ENCODE data around the gene PGAP3. TPM values are rescaled to one million over a fixed set of nuclear protein-coding genes. Genes with fewer than 3 reads are reported as not detected.

PGAP3 gene
- total and polyA plus RNA-seq, 2 of the 4 experiments (the other 2 are of a cell fraction) = 4.3 to 9.8 TPM

DNA sequence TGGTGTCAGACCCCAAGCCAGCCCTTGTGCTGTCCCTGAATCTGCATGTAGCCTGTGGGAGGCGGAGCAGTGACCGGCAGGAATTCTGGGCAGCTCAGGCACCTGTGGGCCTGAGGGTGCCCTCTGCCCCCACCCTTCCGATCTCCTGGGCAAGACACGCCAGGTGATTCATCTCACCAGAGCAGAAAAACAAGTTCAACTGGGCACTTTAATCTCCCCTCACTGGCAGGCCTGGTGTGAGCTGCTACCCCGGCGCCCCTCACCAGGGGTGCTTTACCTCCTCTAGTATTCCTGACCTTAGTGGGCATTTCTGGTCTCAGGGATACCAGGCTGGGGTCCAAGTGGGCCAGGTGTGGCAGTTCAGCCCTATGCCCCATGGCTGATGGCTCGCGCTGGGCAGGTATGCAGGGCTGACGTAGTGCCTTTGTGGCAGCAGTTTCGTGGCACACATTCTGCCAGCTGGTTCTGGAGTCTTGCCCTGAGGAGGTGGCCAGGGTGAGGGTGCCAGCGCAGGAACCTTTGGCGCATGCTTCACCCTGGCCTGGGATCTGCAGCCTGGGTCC, 18.0 kb upstream of the PGAP3 start:
- no peak overlapping the region for H4K5ac ChIP-seq (ENCODE audit: low read depth, low read length)
- dilution Hi-C loops (cut with HindIII; ENCODE audit: low sequenced_read_pairs, unreplicated experiment) (no loop called here), intact Hi-C loops (cut with micrococcal nuclease) (no loop called here), in situ Hi-C loops (cut with MboI; ENCODE audit: low sequenced_read_pairs) (no loop called here)
- no peaks in the 10 kb centered on the region for H3K27me3 ChIP-seq (ENCODE audit: control insufficient read depth, insufficient read depth, low read length)
- ChIA-PET CTCF (interaction anchor here (1.1 kb wide), 1 partner anchor 77 kb away, joined by 3 read pairs; no protein-coding TSS in a partner anchor), POLR2A (ENCODE audit: unreplicated experiment) (no interaction called here)
- peaks cover 54% of the 10 kb centered on the region for H4K20me1 ChIP-seq (ENCODE audit: insufficient read depth, low read length)
- no peak overlapping the region for H2BK5ac ChIP-seq (ENCODE audit: low read depth, low read length, poor library complexity, severe bottlenecking)
- no peak overlapping the region for H3K14ac ChIP-seq (replicated peaks; ENCODE audit: low read depth, low read length)
- no peak overlapping the region for H2BK20ac ChIP-seq (ENCODE audit: low read depth, low read length)
- H3K79me1 ChIP-seq (ENCODE audit: low read depth in 1 of 2, low read length in 2 of 2) = peaks cover 0 to 65% of the 10 kb centered on the region in 2 experiments; a peak in 3 of 4 replicates
- 86% methylated on average over 8 of the region's 12 CpGs; no CpG with 5 or more reads in 1 of the 2 experiments for WGBS, 2 experiments (ENCODE audit: extremely low coverage in 2 of 2, insufficient read length in 1 of 2)
- no peak overlapping the region for H2BK120ac ChIP-seq (ENCODE audit: low read depth, low read length)
- no peak overlapping the region for H4K91ac ChIP-seq (ENCODE audit: insufficient read depth, low read depth, low read length)
- H3K56ac ChIP-seq (ENCODE audit: extremely low read depth, insufficient read depth, low read length) = no peak overlapping the region
- H2AK9ac ChIP-seq (replicated peaks; ENCODE audit: low read depth, low read length, poor library complexity) = no peak overlapping the region
- no peaks in the 10 kb centered on the region for H3K9me3 ChIP-seq (ENCODE audit: control insufficient read depth, insufficient read depth, low read length)
- H2AFZ ChIP-seq (replicated peaks; ENCODE audit: low read length, poor library complexity) = no peak overlapping the region
- H3K4me2 ChIP-seq (ENCODE audit: low read depth, low read length) = no peak overlapping the region
- H3K18ac ChIP-seq (ENCODE audit: low read depth, low read length) = no peak overlapping the region
- DNase-seq (no peak), ATAC-seq (ENCODE audit: low read depth) (no peak)
- no peak for TF ChIP-seq FOS (IDR thresholded peaks at IDR 0.05; ENCODE audit: low read depth, low read length)
- TF ChIP-seq, protein P1, sequence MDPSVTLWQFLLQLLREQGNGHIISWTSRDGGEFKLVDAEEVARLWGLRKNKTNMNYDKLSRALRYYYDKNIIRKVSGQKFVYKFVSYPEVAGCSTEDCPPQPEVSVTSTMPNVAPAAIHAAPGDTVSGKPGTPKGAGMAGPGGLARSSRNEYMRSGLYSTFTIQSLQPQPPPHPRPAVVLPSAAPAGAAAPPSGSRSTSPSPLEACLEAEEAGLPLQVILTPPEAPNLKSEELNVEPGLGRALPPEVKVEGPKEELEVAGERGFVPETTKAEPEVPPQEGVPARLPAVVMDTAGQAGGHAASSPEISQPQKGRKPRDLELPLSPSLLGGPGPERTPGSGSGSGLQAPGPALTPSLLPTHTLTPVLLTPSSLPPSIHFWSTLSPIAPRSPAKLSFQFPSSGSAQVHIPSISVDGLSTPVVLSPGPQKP (IDR thresholded peaks at IDR 0.05; ENCODE audit: borderline replicate concordance, low read depth, low read length) = no peak
- no peak for TF ChIP-seq CEBPB (IDR thresholded peaks at IDR 0.05; ENCODE audit: low read depth, low read length)
- no peak for TF ChIP-seq CHD1 (IDR thresholded peaks at IDR 0.05; ENCODE audit: low read depth, low read length)
- TF ChIP-seq, protein P2, sequence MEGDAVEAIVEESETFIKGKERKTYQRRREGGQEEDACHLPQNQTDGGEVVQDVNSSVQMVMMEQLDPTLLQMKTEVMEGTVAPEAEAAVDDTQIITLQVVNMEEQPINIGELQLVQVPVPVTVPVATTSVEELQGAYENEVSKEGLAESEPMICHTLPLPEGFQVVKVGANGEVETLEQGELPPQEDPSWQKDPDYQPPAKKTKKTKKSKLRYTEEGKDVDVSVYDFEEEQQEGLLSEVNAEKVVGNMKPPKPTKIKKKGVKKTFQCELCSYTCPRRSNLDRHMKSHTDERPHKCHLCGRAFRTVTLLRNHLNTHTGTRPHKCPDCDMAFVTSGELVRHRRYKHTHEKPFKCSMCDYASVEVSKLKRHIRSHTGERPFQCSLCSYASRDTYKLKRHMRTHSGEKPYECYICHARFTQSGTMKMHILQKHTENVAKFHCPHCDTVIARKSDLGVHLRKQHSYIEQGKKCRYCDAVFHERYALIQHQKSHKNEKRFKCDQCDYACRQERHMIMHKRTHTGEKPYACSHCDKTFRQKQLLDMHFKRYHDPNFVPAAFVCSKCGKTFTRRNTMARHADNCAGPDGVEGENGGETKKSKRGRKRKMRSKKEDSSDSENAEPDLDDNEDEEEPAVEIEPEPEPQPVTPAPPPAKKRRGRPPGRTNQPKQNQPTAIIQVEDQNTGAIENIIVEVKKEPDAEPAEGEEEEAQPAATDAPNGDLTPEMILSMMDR (conservative IDR thresholded peaks at IDR 0.05; ENCODE audit: low read depth, low read length) = no peak
- TF ChIP-seq POLR2A (IDR thresholded peaks at IDR 0.05; ENCODE audit: low read depth, low read length) = no peak
- no peak for TF ChIP-seq RCOR1 (IDR thresholded peaks at IDR 0.05; ENCODE audit: insufficient replicate concordance, low read length)
- TF ChIP-seq NFE2L2 (IDR thresholded peaks at IDR 0.05; ENCODE audit: low read depth, low read length) = no peak
- TF ChIP-seq, protein P3, sequence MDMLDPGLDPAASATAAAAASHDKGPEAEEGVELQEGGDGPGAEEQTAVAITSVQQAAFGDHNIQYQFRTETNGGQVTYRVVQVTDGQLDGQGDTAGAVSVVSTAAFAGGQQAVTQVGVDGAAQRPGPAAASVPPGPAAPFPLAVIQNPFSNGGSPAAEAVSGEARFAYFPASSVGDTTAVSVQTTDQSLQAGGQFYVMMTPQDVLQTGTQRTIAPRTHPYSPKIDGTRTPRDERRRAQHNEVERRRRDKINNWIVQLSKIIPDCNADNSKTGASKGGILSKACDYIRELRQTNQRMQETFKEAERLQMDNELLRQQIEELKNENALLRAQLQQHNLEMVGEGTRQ (IDR thresholded peaks at IDR 0.05; ENCODE audit: low read depth, low read length) = no peak
- no peak for TF ChIP-seq RAD21 (IDR thresholded peaks at IDR 0.05; ENCODE audit: low read length)
- TF ChIP-seq MXI1 (IDR thresholded peaks at IDR 0.05; ENCODE audit: borderline replicate concordance, low read depth, low read length) = no peak
- no peak for TF ChIP-seq SMC3 (IDR thresholded peaks at IDR 0.05; ENCODE audit: low read depth, low read length)
- no peak for TF ChIP-seq RFX5 (IDR thresholded peaks at IDR 0.05; ENCODE audit: low read depth, low read length)
- TF ChIP-seq MAFK (IDR thresholded peaks at IDR 0.05; ENCODE audit: low read depth, low read length) = no peak
- no peak for TF ChIP-seq BHLHE40 (IDR thresholded peaks at IDR 0.05; ENCODE audit: low read depth, low read length)
- no peak for TF ChIP-seq MAZ (IDR thresholded peaks at IDR 0.05; ENCODE audit: borderline replicate concordance, low read depth, low read length)
- H3K4me3 ChIP-seq (ENCODE audit: insufficient read depth, low read depth, low read length) = no peak overlapping the region
- no peak overlapping the region for H3K9ac ChIP-seq (ENCODE audit: low read depth, low read length)
- H2AK5ac ChIP-seq (ENCODE audit: low read depth, low read length) = no peak overlapping the region
- peaks cover 18% of the 10 kb centered on the region for H3K4me1 ChIP-seq (ENCODE audit: control insufficient read depth, insufficient read depth, low read length)
- H2BK15ac ChIP-seq (ENCODE audit: low read depth, low read length) = no peak overlapping the region
- no peak overlapping the region for H3K27ac ChIP-seq (ENCODE audit: insufficient read depth, low read length)
- H3K36me3 ChIP-seq (ENCODE audit: control insufficient read depth, insufficient read depth, low read length) = peaks cover 33% of the 10 kb centered on the region
- H4K8ac ChIP-seq (ENCODE audit: low read depth in 2 of 2, low read length in 2 of 2) = no peak overlapping the region
- no TSS peak for BruUV-seq (replicated peaks)
- peaks cover 20% of the 10 kb centered on the region for H3K9me1 ChIP-seq (ENCODE audit: insufficient read depth, low read length)
- H3K4ac ChIP-seq (ENCODE audit: low read depth, low read length) = no peak overlapping the region
- no peak overlapping the region for H3K23ac ChIP-seq (ENCODE audit: low read depth, low read length)

Data from IMR-90 (cell line).